Measurements from ENCODE around the gene FEN1.

- TF ChIP-seq CTCF (conservative IDR thresholded peaks at IDR 0.05 in 1 of 2, IDR thresholded peaks at IDR 0.05 in 1 of 2; ENCODE audit: low read depth in 1 of 2, low read length in 2 of 2) (no peak), EZH2 (IDR thresholded peaks at IDR 0.05; ENCODE audit: low read length, missing control alignments) (no peak)
These were observed 10.4 kb upstream of the FEN1 start for GRCh38 chr11:61782299-61782698.

Data from fibroblast of lung (primary cell).